PC-9 (cell line): Measurements from ENCODE around the gene RGS3. TPM values are rescaled to one million over a fixed set of nuclear protein-coding genes. Genes with fewer than 3 reads are reported as not detected.

Experiments used
- BruUV-seq: library from RNA; stranded (reverse); fragments of 400-500 nt; replicated peaks from 2 replicates; lab custom pipeline; 2021; lab: Mats Ljungman, UMichigan
- CTCF ChIA-PET: fragments of 300-600 bp; sonication (Branson Sonifier 250); formaldehyde crosslinking; loops from one replicate; lab custom pipeline; 2022; ENCODE audit warnings: antibody characterized with exemption; lab: Charles Lee
- POLR2A ChIA-PET: fragments of 300-600 bp; sonication (Branson Sonifier 250); formaldehyde crosslinking; loops from one replicate; lab custom pipeline; 2022; ENCODE audit warnings: antibody characterized with exemption; ENCODE audit not compliant: unreplicated experiment; lab: Charles Lee
- DNase-seq, 2 experiments: peaks; one replicate each; pipeline versions ENCODE4 v3.0.0 to v3.0.0-alpha.2; 2015 to 2022; ENCODE audit warnings: mixed read lengths in 1 of 2
- H2AFZ ChIP-seq: fragments of 200-600 bp; sonication (generic); 2 replicates; pipeline ENCODE4 v1.8.1; 2017; ENCODE audit warnings: antibody characterized with exemption
- H3F3A ChIP-seq: fragments of 200-600 bp; sonication (generic); 2 replicates; pipeline ENCODE4 v1.8.1; 2017; ENCODE audit warnings: antibody characterized with exemption, mild to moderate bottlenecking, low read depth; ENCODE audit not compliant: insufficient read depth
- H3K27ac ChIP-seq: fragments of 200-600 bp; sonication (generic); 2 replicates; pipeline ENCODE4 v1.6.1; 2016; ENCODE audit warnings: mixed run types
- H3K27me3 ChIP-seq: fragments of 200-600 bp; sonication (generic); 2 replicates; pipeline ENCODE4 v1.6.1; 2016; ENCODE audit warnings: low read depth, mixed run types; ENCODE audit not compliant: insufficient read depth
- H3K36me3 ChIP-seq: fragments of 200-600 bp; sonication (generic); 2 replicates; pipeline ENCODE4 v1.6.1; 2016; ENCODE audit warnings: low read depth, mixed run types
- H3K4me1 ChIP-seq: fragments of 200-600 bp; sonication (generic); replicated peaks from 2 replicates; pipeline ENCODE4 v1.6.1; 2016; ENCODE audit warnings: mixed run types; ENCODE audit not compliant: insufficient read depth
- H3K4me2 ChIP-seq: fragments of 200-600 bp; sonication (generic); 2 replicates; pipeline ENCODE4 v1.6.1; 2017; ENCODE audit warnings: mixed run types
- H3K4me3 ChIP-seq: fragments of 200-600 bp; sonication (generic); 2 replicates; pipeline ENCODE4 v1.6.1; 2016; ENCODE audit warnings: mixed run types
- H3K79me2 ChIP-seq: fragments of 200-600 bp; sonication (generic); 2 replicates; pipeline ENCODE4 v1.6.1; 2017; ENCODE audit warnings: low read depth, mixed run types
- H3K9me2 ChIP-seq: fragments of 200-600 bp; sonication (generic); 2 replicates; pipeline ENCODE4 v1.8.1; 2017; ENCODE audit warnings: mild to moderate bottlenecking; ENCODE audit not compliant: insufficient read depth
- H3K9me3 ChIP-seq: fragments of 200-600 bp; sonication (generic); 2 replicates; pipeline ENCODE4 v1.8.1; 2016; ENCODE audit warnings: low read depth; ENCODE audit not compliant: insufficient read depth
- H4K20me1 ChIP-seq: fragments of 200-600 bp; sonication (generic); 2 replicates; pipeline ENCODE4 v1.8.1; 2017; ENCODE audit not compliant: insufficient read depth
- EZH2 ChIP-seq: fragments of 200-600 bp; sonication (generic); IDR thresholded peaks from 2 replicates; pipeline ENCODE4 v1.8.0; 2017; ENCODE audit warnings: antibody characterized with exemption, low read depth
- intact Hi-C: fragments of 100-400 bp; cut with micrococcal nuclease; formaldehyde crosslinking; loops from one replicate; pipeline ENCODE4 v1.10.0; 2022; ENCODE audit not compliant: unreplicated experiment
- total RNA-seq: library from RNA; stranded (reverse); gene quantifications from 2 replicates; pipeline ENCODE4 v1.2.3, GENCODE V29; 2021
- TF ChIP-seq, protein P1 (sequence below): fragments of 200-600 bp; sonication (generic); conservative IDR thresholded peaks from 2 replicates; pipeline ENCODE4 v1.6.1; 2017; ENCODE audit warnings: mixed run types, antibody characterized with exemption, mild to moderate bottlenecking, moderate library complexity

Gene RGS3
- total RNA-seq, 1 experiment from 2014 or later = 75.8 TPM

DNA sequence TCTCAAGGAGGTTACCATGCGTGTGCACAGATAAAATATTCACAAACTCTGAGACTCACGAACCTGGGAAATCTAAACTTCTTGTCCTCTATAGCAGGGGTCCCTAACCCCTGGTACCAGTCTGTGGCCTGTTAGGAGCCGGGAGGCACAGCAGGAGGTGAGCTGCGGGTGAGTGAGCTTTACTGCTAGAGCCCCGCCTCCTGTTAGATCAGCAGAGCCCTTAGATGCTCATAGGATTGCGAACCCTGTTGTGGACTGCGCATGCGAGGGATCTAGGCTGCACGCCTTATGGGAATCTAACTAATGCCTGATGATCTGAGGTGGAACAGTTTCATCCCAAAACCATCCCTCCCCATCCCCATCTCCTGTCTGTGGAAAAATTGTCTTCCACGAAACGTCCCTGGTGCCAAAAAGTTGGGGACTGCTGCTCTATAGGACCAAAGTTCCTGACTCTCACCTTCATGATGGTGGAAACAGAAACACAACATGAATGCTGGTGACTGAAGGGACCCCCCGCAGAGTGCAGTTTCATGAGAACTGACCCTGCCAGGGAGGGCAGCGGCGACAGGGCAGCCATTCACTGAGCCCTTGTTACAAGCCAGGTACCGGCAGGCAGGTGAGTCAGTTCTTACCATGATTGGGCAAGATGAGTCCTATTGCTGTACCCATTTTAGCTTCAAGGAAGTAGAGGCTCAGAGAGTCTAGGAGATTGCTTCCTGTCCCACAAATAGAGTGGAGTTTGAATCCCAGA is 181.9 kb downstream of the RGS3 start:
- Histone ChIP-seq H4K20me1 (no peaks in the 10 kb centered on the region), H3F3A (no peaks in the 10 kb centered on the region), H3K27me3 (no peaks in the 10 kb centered on the region), H3K4me3 (no peak overlapping the region), H3K9me2 (no peaks in the 10 kb centered on the region), H3K79me2 (no peaks in the 10 kb centered on the region), H2AFZ (no peak overlapping the region), H3K27ac (no peak overlapping the region), H3K4me2 (no peak overlapping the region), H3K4me1 (no peaks in the 10 kb centered on the region; the same call in 1 of the 2 replicates), H3K36me3 (no peaks in the 10 kb centered on the region), H3K9me3 (no peaks in the 10 kb centered on the region)
- BruUV-seq = no TSS peak
- DNase-seq = no peak
- TF ChIP-seq EZH2 = no peak
- TF ChIP-seq, protein P1, sequence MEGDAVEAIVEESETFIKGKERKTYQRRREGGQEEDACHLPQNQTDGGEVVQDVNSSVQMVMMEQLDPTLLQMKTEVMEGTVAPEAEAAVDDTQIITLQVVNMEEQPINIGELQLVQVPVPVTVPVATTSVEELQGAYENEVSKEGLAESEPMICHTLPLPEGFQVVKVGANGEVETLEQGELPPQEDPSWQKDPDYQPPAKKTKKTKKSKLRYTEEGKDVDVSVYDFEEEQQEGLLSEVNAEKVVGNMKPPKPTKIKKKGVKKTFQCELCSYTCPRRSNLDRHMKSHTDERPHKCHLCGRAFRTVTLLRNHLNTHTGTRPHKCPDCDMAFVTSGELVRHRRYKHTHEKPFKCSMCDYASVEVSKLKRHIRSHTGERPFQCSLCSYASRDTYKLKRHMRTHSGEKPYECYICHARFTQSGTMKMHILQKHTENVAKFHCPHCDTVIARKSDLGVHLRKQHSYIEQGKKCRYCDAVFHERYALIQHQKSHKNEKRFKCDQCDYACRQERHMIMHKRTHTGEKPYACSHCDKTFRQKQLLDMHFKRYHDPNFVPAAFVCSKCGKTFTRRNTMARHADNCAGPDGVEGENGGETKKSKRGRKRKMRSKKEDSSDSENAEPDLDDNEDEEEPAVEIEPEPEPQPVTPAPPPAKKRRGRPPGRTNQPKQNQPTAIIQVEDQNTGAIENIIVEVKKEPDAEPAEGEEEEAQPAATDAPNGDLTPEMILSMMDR = no peak
- ChIA-PET CTCF (no interaction called here), POLR2A (no interaction called here)
- intact Hi-C loops = no loop called here

DNA sequence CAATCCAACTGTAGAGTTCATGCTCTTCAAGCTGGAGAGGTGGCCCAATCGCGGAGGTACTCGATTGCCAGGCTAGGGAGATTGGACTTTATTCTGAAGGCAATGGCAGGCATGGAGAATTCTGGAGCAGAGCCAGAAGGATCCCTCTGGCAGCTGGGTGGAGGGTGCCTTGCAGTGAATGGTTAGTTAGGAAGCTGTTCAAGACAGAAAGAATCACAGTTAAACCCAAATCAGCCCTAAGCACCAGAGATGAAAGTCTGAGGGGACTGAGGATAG is 182.4 kb downstream of the RGS3 start:
- Histone ChIP-seq H3K9me3 (no peaks in the 10 kb centered on the region), H3K4me2 (no peak overlapping the region), H3K79me2 (no peaks in the 10 kb centered on the region), H3K27ac (no peak overlapping the region), H3F3A (no peaks in the 10 kb centered on the region), H2AFZ (no peak overlapping the region), H4K20me1 (no peaks in the 10 kb centered on the region), H3K4me1 (no peaks in the 10 kb centered on the region; the same call in 1 of the 2 replicates), H3K27me3 (no peaks in the 10 kb centered on the region), H3K9me2 (no peaks in the 10 kb centered on the region), H3K4me3 (no peak overlapping the region), H3K36me3 (no peaks in the 10 kb centered on the region)
- BruUV-seq = no TSS peak
- intact Hi-C loops = no loop called here
- CTCF ChIA-PET = no interaction called here
- no peak for DNase-seq
- POLR2A ChIA-PET = no interaction called here
- no peak for TF ChIP-seq EZH2
- TF ChIP-seq, protein P1 = no peak

DNA sequence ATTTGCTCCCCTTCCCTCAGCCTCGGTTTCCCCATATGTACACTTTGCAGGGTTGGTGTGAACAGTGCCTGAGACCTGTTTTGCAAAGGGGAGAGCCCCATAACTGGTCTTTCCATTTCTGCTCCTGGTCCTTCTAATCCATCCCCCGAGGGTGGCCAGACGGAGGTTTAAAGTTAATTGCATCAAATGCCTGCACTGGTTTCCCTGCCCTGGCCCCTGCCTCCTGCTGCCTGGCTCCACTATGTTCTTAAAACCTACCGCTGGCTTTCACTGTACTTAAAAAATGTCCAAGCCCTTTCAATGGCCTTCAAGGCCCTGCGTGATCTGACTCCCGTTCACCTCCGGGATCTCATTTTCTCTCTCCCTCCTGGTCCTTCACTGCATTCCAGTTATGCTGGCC is 183.0 kb downstream of the RGS3 start:
- Histone ChIP-seq H3K27ac (no peak overlapping the region), H3K9me3 (no peaks in the 10 kb centered on the region), H3K4me3 (no peak overlapping the region), H2AFZ (no peak overlapping the region), H3K4me2 (no peak overlapping the region), H3K36me3 (no peaks in the 10 kb centered on the region), H3K79me2 (no peaks in the 10 kb centered on the region), H3K27me3 (no peaks in the 10 kb centered on the region), H4K20me1 (no peaks in the 10 kb centered on the region), H3F3A (no peaks in the 10 kb centered on the region), H3K4me1 (no peaks in the 10 kb centered on the region; the same call in 1 of the 2 replicates), H3K9me2 (no peaks in the 10 kb centered on the region)
- DNase-seq = no peak
- ChIA-PET CTCF (no interaction called here), POLR2A (no interaction called here)
- BruUV-seq = no TSS peak
- TF ChIP-seq, protein P1 = no peak
- intact Hi-C loops = no loop called here

Other genes with a start within 250 kb of the RGS3 start
- 23.3 and 33.5 TPM in 2 replicates for gene FKBP15, start 242.4 kb upstream of the RGS3 start, total RNA-seq
- gene SLC31A1, start 242.2 kb upstream of the RGS3 start, total RNA-seq = 24.9 and 27.2 TPM in 2 replicates
- 40.4 and 43.4 TPM in 2 replicates for gene CDC26, start 188.2 kb upstream of the RGS3 start, total RNA-seq
- 31.6 and 36.3 TPM in 2 replicates for gene PRPF4, start 188.1 kb upstream of the RGS3 start, total RNA-seq
- gene RNF183, start 160.4 kb upstream of the RGS3 start, total RNA-seq = 0.92 and 2.3 TPM in 2 replicates
- gene WDR31, start 123.5 kb upstream of the RGS3 start, total RNA-seq = 11.2 and 12.9 TPM in 2 replicates
- gene BSPRY, start 114.2 kb upstream of the RGS3 start, total RNA-seq = 28.8 and 29.3 TPM in 2 replicates
- 39.5 and 44.0 TPM in 2 replicates for gene HDHD3, start 86.7 kb upstream of the RGS3 start, total RNA-seq
- 33.3 and 42.7 TPM in 2 replicates for gene ALAD, start 62.4 kb upstream of the RGS3 start, total RNA-seq
- 53.8 and 64.5 TPM in 2 replicates for gene POLE3, start 53.1 kb upstream of the RGS3 start, total RNA-seq
- 1.5 and 2.5 TPM in 2 replicates for gene C9orf43, start 53.0 kb upstream of the RGS3 start, total RNA-seq